Activated CD4-positive, CD25-positive, alpha-beta regulatory T cell treated with anti-CD3 and anti-CD28 coated beads, Interleukin-2, amount 50 U/mL, for 72 hours (primary cell): ENCODE results near the gene C7orf57.
A peak's percentile ranks its signal among the peaks of the same experiment; 100 is the strongest.
"Not testable (repeated sequence)": the region's sequence is repeated elsewhere in the genome, so short reads cannot be mapped to it uniquely, and the experiment has no call there.

Experiments used
- DNase-seq: peaks from one replicate; pipeline ENCODE4 v3.0.0; 2021

The C7orf57 gene

GRCh38 chr7:48035301-48035966 lies at the start of gene C7orf57:
TSS of gene C7orf57 (plus strand) at chr7:48035543. CDS start at chr7:48036309, 766 bp downstream.
- peak; percentile 84 for DNase-seq

DNA sequence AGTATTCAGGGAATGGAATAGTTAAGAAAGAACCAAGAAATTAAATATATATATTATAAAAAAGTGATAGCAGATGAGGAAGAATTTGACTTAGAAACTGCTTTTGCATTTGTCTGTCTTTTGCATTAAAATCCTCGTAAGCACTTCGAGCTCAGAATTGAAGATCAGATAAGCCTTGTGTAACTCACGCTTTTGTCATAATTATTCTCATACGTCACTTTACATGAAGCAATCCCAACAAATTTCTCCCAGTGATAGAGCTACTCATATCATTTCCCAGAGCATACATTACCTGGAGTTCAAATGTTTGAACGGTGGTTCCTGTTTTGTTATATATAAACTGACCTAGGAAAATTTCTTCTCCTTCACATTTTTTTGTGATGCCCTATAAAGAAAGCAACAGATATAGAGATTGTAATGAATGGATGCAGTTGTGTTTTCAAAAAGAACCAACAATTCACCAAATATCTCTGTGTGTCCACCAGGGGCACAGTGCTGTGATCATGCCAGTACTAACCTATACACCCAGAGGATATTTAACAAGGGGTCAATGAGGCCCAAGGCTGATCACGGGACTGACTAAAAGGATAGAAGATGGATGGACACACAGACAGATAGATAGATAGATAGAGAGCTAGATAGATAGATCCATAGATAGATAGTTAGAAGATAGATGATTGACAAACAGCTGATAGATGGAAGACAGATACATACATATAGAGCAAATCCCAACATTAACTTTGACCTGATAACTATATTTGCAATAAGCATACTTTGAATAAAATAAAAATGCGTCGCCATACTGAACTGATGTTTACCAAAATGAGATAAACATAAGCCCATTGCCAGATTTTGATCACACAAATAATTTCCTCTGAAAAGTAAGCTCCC lies 46.6 kb upstream of the C7orf57 start:
- no peak for DNase-seq

GRCh38 chr7:47989607-47990400 lies 45.5 kb upstream of the C7orf57 start:
- not testable (repeated sequence) for DNase-seq

DNA sequence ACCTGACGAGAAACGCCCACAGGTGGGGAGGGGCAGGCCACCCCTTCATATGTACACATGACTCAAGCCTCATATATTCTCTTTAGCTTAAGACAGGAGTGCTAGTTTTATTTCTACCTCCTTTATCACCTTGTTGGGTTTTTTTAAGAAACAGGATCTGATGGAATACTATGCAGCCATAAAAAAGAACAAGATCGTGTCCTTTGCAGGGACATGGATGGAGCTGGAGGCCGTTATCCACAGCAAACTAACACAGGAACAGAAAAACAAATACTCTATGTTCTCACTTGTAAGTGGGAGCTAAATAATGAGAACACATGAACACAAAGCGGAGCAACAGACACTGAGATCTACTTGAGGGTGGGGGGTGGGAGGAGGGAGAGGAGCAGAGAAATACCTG lies 44.8 kb upstream of the C7orf57 start:
- DNase-seq: no peak

GRCh38 chr7:47991270-47991669 lies 44.1 kb upstream of the C7orf57 start:
- DNase-seq: no peak

GRCh38 chr7:47991741-47992311 lies 43.5 kb upstream of the C7orf57 start:
- peak; percentile 80 for DNase-seq

DNA sequence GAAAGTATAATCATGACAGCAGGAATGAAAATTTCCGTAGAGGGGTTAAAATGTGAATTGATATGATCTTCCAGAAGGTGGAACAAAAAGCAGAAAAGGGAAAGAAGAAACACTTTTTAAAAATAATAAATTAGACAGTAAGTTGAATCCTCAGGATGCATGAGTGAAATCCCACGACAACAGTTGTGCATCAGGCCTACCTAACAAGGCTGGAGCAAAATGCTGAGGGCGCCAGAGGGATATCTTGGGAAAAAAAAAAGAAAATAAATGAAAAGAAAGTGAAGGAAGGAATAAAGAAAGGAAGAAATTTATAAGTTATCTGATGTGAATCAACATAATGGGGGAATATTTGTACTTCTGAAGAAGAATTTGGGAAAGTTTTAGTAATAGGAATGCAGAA lies 42.9 kb upstream of the C7orf57 start:
- no peak for DNase-seq

- no peak for DNase-seq
Measured at GRCh38 chr7:47999413-47999812, 35.9 kb upstream of the C7orf57 start.

DNA sequence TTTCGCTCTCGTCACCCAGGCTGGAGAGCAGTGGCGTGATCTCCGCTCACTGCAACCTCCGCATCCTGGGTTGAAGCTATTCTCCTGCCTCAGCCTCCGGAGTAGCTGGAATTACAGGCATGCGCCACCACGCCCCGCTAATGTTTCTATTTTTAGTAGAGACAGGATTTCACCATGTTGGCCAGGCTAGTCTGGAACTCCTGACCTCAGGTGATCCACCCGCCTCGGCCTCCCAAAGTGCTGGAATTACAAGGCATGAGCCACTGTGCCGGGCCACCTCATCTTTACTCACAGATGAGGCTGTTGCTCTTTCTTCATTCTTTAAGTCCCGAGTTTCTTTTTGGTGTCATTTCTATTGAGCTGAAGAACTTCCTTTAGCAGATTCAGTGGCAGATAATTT lies 35.2 kb upstream of the C7orf57 start:
- DNase-seq: not testable (repeated sequence)

- DNase-seq: no peak
Measured at GRCh38 chr7:48004032-48004431, 31.3 kb upstream of the C7orf57 start.

DNA sequence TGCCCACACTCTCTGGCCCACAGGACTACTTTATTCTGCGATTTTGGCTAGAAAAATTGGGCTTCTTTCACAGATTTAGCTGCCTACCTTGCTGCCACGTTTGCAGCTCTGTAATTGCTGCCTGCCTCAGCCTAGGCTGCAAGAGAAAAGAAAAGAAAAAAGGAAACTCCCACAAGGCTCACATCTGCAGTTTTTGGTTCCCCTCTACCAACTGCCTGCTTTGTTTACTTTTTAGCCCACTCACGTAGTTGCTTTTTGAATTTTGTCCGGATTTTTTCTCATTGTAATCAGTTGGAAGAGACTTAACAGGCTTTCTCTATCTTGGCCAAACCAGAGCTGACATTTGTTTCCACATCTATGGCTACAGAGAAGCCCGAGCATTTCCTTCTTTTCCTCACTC lies 30.7 kb upstream of the C7orf57 start:
- DNase-seq: no peak

GRCh38 chr7:48006866-48007265 lies 28.5 kb upstream of the C7orf57 start:
- no peak for DNase-seq

- no peak for DNase-seq
Measured at GRCh38 chr7:48009257-48009656, 26.1 kb upstream of the C7orf57 start.

- no peak for DNase-seq
Measured at GRCh38 chr7:48009954-48010353, 25.4 kb upstream of the C7orf57 start.

- DNase-seq: no peak
Measured at GRCh38 chr7:48011323-48011722, 24.0 kb upstream of the C7orf57 start.

DNA sequence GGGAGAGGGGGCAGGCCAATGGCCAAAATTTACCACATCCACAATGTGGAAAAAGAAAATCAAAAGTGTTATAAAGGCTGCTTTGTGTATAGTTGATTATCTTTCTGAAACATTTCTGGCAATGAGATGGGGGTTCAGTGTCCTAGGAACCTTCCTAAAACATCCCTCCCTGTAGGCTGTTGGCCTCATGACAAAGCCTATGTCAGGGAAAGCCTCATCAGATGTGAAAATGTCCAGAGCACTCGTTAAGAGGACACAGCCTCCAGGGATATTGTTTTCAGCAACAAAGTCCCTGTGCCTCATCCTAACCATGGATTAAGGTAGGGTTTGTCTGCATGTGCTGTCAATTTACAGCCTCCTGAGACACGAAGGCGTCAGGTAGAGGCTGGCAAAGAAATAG lies 23.4 kb upstream of the C7orf57 start:
- DNase-seq: no peak

DNA sequence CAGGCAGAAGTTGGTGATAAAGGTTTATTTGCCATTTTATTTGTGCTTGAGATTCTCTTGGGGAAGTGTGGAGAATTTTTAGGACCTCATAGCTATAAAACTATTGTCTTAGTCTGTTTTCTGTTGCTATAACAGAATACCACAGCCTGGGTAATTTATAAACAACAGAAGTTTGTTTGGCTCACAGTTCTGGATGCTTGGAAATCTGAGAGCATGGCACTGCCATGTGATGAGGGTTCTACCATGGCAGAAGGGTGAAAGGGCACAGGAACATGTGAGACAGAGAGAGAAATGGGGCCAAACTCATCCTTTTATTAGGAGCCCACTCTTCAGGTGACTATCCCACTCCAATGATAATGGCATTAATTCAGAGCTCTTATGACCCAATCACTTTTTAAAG lies 18.7 kb upstream of the C7orf57 start:
- no peak for DNase-seq

DNA sequence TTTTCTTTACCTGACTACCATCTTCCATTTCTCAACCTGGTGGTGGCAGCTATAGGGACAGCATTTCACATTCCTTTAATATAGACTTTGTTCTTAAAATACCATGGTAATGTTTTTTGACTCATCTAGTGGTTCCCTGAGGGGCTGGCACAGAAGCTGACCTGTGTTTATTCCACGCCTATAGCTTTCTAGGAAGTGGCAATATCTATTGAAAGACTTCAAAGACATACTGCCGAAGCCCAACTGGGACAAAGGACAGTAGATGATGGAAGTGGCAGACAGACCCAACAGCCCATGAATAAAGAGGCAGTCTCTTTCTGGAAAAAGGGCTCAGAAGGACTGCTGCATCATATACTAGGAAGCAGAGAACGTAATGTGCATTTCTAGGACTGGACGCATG lies 17.7 kb upstream of the C7orf57 start:
- DNase-seq: no peak

DNA sequence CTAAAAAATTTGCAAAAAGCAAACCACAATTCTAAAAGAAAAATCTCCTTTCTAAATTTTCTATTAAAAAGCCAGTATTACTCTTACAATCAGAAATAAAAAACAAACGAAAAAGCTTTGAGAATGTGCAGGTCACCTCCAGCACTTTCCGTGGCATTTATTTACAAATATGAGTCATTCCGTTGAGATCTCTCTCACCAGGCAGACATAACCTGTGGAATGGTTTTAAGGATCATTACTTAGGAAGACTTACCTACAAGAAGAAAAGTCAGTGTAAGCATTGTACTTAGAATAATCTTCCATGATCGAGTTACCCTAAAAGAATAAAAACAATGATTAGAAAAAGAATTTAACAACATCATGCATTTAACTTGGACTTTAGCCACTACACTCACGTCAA lies 9.7 kb upstream of the C7orf57 start:
- no peak for DNase-seq

- DNase-seq: no peak
Measured at GRCh38 chr7:48028938-48029337, 6.4 kb upstream of the C7orf57 start, which contains the start of gene SUN3. TSS of gene SUN3 (minus strand) at chr7:48029107. CDS start at chr7:48028938, 169 bp downstream.

DNA sequence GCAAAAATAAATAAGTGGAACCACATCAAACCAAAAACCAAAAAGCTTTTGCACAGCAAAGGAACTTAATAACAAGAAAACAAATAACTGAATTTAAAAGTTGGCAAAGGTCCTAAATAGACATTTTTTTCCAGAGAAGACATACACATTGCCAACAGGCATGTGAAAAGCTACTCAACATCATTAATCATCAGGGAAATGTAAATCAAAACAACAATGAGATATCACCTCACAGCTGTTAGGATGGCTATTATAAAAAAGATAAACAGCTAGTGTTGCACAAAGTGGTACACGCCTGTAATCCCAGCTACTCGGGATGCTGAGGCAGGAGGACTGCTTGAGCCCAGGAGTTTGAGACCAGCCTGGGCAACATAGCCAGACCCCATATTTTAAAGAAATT lies 4.2 kb upstream of the C7orf57 start:
- no peak for DNase-seq

DNA sequence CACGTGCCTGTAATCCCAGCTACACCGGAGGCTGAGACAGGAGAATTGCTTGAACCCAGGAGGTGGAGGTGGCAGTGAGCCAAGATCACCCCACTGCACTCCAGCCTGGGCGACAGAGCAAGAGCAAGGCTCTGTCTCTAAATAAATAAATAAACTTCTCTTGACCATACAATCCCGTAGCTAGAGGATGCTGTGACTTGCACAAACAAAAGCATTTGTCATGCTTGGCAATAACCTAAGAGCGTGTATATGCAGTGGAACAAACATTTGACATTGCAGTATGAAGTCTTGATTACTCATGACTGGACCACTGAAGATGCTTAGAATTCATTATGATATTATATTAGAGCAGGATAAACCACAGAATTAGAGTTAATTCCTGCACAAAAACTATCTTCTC lies 1.4 kb upstream of the C7orf57 start:
- DNase-seq: no peak

DNA sequence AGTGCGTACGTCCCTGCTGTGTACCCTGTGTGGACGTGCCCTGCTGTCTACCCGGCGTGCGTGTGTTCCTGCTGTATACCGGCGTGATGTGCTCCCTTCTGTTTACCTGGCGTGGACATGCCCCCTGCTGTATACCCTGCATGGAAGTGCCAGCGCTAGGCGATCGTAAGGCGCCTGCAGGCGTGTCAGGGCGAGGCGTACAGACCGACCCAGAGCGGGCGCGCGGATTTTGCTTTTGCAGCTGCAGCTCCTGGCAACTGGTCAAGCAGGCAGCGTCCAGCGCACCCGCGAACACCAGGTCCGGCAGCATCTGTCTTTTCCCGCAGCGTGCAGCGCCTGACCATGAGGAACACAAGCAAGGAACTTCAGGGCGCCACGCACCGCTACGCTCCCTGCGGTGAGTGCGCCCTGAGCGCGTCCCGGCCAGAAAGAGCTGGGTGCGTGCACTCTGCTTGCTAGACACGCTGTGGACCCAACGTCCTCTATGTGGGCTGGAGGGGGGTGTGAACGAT lies 680 bp downstream of the C7orf57 start:
- DNase-seq: no peak
